ENCODE data around the gene RAB14.

DNA sequence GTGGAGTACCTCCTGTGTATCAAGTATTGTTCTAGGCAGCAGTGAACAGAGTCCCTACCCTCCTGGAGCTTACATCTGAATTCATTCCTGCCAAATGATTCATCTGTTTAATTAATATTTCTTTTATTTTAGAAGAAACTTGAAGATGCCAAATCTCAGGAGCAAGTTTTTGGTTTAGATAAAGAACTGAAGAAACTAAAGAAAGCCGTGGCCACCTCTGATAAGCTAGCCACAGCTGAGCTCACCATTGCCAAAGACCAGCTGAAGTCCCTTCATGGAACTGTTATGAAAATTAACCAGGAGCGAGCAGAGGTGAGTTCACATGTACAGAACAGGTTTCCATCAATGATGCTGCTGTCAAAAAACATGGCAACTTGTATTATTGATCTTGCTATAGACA is 57.9 kb downstream of the RAB14 start:
- no peak for TF ChIP-seq ZNF274 (IDR thresholded peaks at IDR 0.05; ENCODE audit: low read depth, low read length)
- no peak for TF ChIP-seq SUZ12 (IDR thresholded peaks at IDR 0.05; ENCODE audit: extremely low read depth, insufficient read depth, insufficient read length)

All from NT2/D1 (cell line).